Transverse colon (tissue), 4 donors: ENCODE data around the gene PRMT3. TPM values are rescaled to one million over a fixed set of nuclear protein-coding genes. Genes with fewer than 3 reads are reported as not detected.
"Not testable (repeated sequence)": the region's sequence is repeated elsewhere in the genome, so short reads cannot be mapped to it uniquely, and the experiment has no call there.

Experiments used
- DNase-seq: peaks from one replicate; pipeline ENCODE4 v3.0.0-alpha.2; 2019
- H3K27ac ChIP-seq, 4 donors: fragments of 200-600 bp; sonication (generic); 2 replicates each; pipeline ENCODE4 v1.5.1; 2016 to 2018; ENCODE audit warnings: inconsistent platforms in 4 of 4
- H3K27me3 ChIP-seq: fragments of 200-600 bp; sonication (generic); 2 replicates; pipeline ENCODE4 v1.5.1; 2017; ENCODE audit warnings: inconsistent platforms
- H3K36me3 ChIP-seq, 4 donors: fragments of 200-600 bp; sonication (generic); 2 replicates each; pipeline ENCODE4 v1.5.1; 2017 to 2019; ENCODE audit warnings: inconsistent platforms in 4 of 4
- H3K4me1 ChIP-seq, 4 donors: fragments of 200-600 bp; sonication (generic); 2 replicates each; pipeline ENCODE4 v1.5.1; 2017 to 2020; ENCODE audit warnings: inconsistent platforms in 4 of 4
- H3K4me3 ChIP-seq, 4 donors: fragments of 200-600 bp; sonication (generic); 1 replicate in 1 of 4; 2 replicates in 3 of 4; pipeline versions ENCODE4 v1.5.1 to v1.6.1; 2017 to 2019; ENCODE audit warnings: inconsistent platforms in 4 of 4
- H3K9me3 ChIP-seq, 2 donors: fragments of 200-600 bp; sonication (generic); 2 replicates each; pipeline ENCODE4 v1.5.1; 2017 to 2019; ENCODE audit warnings: inconsistent platforms in 2 of 2
- CTCF ChIP-seq, 5 experiments: fragments of 200-600 bp in 3 of 5; fragments of 450-650 bp in 2 of 5; sonication (generic) in 3 of 5; IDR thresholded peaks; 1 replicate in 2 of 5; 2 replicates in 3 of 5; pipeline ENCODE4 v1.5.1; 2016 to 2017; ENCODE audit warnings: antibody characterized with exemption in 5 of 5, inconsistent platforms in 3 of 5, mild to moderate bottlenecking in 2 of 5, moderate library complexity in 1 of 5
- EP300 ChIP-seq: sonication (generic); formaldehyde crosslinking; IDR thresholded peaks from one replicate; pipeline ENCODE4 v1.6.1; 2017; ENCODE audit warnings: antibody characterized with exemption, low read depth
- POLR2A ChIP-seq: fragments of 450-650 bp; IDR thresholded peaks from one replicate; pipeline ENCODE4 v1.6.1; 2016; ENCODE audit warnings: antibody characterized with exemption, mild to moderate bottlenecking, moderate library complexity
- POLR2AphosphoS5 ChIP-seq, 3 donors: sonication (generic); formaldehyde crosslinking; IDR thresholded peaks; one replicate each; pipeline ENCODE4 v1.6.1; 2016; ENCODE audit warnings: antibody characterized with exemption in 3 of 3
- WGBS, 2 donors: methylation state at CpG; one replicate each; pipeline ENCODE4 v1.1.5; 2018; ENCODE audit warnings: low coverage in 1 of 2; 5-methylcytosine and 5-hydroxymethylcytosine counted together
- in situ Hi-C, 4 donors: fragments of 200-750 bp; cut with MboI; loops; one replicate each; pipeline versions ENCODE4 v1.15.0 to v1.15.1; 2017; ENCODE audit warnings: low sequenced_read_pairs in 3 of 4, low pct_ligation_motif_present in 1 of 4, low pct_unique_long_range_greater_than_20kb in 1 of 4
- intact Hi-C: fragments of 100-400 bp; cut with DNase I; formaldehyde crosslinking; loops from one replicate; pipeline ENCODE4 v1.15.1; 2023; ENCODE audit warnings: low total_unique reads
- total RNA-seq, 4 donors: library from RNA; depleted of rRNA; stranded (reverse); fragments of >200 nt; gene quantifications; one replicate each; pipeline ENCODE4 v1.1.0, GENCODE V29; 2016

PRMT3 gene
- total RNA-seq, 4 donors from 2014 or later = 6.7 to 21.0 (median 15.2) TPM

GRCh38 chr11:20470348-20470747 is 82.8 kb downstream of the PRMT3 start:
- no peaks in the 10 kb centered on the region for H3K36me3 ChIP-seq
- WGBS, 2 donors = 93 to 100% methylated on average over 1 to 4 of the region's 4 CpGs
- H3K9me3 ChIP-seq = no peaks in the 10 kb centered on the region
- H3K27me3 ChIP-seq = no peaks in the 10 kb centered on the region
- no peak overlapping the region for H3K4me3 ChIP-seq
- TF ChIP-seq EP300 (no peak), POLR2AphosphoS5 (IDR thresholded peaks at IDR 0.05) (no peak), CTCF (IDR thresholded peaks at IDR 0.05) (no peak), POLR2A (no peak)
- H3K4me1 ChIP-seq = no peaks in the 10 kb centered on the region
- no peak for DNase-seq
- H3K27ac ChIP-seq = no peak overlapping the region
- in situ Hi-C loops (no loop called here), intact Hi-C loops (no loop called here)

- H3K4me3 ChIP-seq, DNase-seq, H3K4me1 ChIP-seq, H3K27ac ChIP-seq, intact Hi-C loops, H3K36me3 ChIP-seq, H3K27me3 ChIP-seq, H3K9me3 ChIP-seq, in situ Hi-C loops: not testable (repeated sequence)
Observed at GRCh38 chr11:20471929-20472328, 84.4 kb downstream of the PRMT3 start.

- Histone ChIP-seq H3K27me3 (no peaks in the 10 kb centered on the region), H3K27ac (no peak overlapping the region), H3K4me1 (no peaks in the 10 kb centered on the region), H3K36me3 (no peaks in the 10 kb centered on the region), H3K4me3 (no peak overlapping the region), H3K9me3 (no peaks in the 10 kb centered on the region)
- TF ChIP-seq CTCF (IDR thresholded peaks at IDR 0.05) = no peak
- TF ChIP-seq EP300 = no peak
- no peak for TF ChIP-seq POLR2AphosphoS5 (IDR thresholded peaks at IDR 0.05)
- no peak for TF ChIP-seq POLR2A
- intact Hi-C loops = no loop called here
- in situ Hi-C loops = no loop called here
- DNase-seq = no peak
- 84 to 100% methylated on average over 1 to 7 of the region's 7 CpGs for WGBS, 2 donors
Observed at GRCh38 chr11:20474176-20474881, 86.8 kb downstream of the PRMT3 start.

GRCh38 chr11:20474882-20475517 is 87.5 kb downstream of the PRMT3 start:
- in situ Hi-C loops = no loop called here
- Histone ChIP-seq H3K36me3 (no peaks in the 10 kb centered on the region), H3K4me1 (no peaks in the 10 kb centered on the region), H3K9me3 (no peaks in the 10 kb centered on the region), H3K4me3 (no peak overlapping the region), H3K27ac (no peak overlapping the region), H3K27me3 (no peaks in the 10 kb centered on the region)
- TF ChIP-seq POLR2AphosphoS5 (IDR thresholded peaks at IDR 0.05) (no peak), CTCF (IDR thresholded peaks at IDR 0.05) (no peak), POLR2A (no peak)
- DNase-seq = no peak
- intact Hi-C loops = no loop called here
- WGBS, 2 donors = 80 to 93% methylated on average over 2 of the region's 2 CpGs
